Spleen (tissue), 7 donors: Measurements from ENCODE around the gene PHACTR4.

Experiments used
- POLR2A ChIP-seq, 3 donors: fragments of 450-650 bp; IDR thresholded peaks; one replicate each; pipeline ENCODE4 v1.5.1; 2017; ENCODE audit warnings: antibody characterized with exemption in 3 of 3, mild to moderate bottlenecking in 1 of 3
- TF ChIP-seq, protein P1 (sequence below), 11 experiments: fragments of 200-600 bp in 7 of 11; fragments of 450-650 bp in 4 of 11; sonication (generic) in 4 of 11; IDR thresholded peaks in 8 of 11; conservative IDR thresholded peaks in 3 of 11; 1 replicate in 7 of 11; 2 replicates in 4 of 11; pipeline versions ENCODE4 v1.4.0 to v1.8.0; 2016 to 2021; ENCODE audit warnings: antibody characterized with exemption in 11 of 11, inconsistent platforms in 4 of 11, mild to moderate bottlenecking in 1 of 11
- donor health status: DM: no; HTN: no; CAD: no; lungs with moderate emphysema.
- donor health status: DM: no; HTN: no; CAD: no.
- donor health status: DM: no; HTN: no; CAD: no.

- TF ChIP-seq, protein P1, sequence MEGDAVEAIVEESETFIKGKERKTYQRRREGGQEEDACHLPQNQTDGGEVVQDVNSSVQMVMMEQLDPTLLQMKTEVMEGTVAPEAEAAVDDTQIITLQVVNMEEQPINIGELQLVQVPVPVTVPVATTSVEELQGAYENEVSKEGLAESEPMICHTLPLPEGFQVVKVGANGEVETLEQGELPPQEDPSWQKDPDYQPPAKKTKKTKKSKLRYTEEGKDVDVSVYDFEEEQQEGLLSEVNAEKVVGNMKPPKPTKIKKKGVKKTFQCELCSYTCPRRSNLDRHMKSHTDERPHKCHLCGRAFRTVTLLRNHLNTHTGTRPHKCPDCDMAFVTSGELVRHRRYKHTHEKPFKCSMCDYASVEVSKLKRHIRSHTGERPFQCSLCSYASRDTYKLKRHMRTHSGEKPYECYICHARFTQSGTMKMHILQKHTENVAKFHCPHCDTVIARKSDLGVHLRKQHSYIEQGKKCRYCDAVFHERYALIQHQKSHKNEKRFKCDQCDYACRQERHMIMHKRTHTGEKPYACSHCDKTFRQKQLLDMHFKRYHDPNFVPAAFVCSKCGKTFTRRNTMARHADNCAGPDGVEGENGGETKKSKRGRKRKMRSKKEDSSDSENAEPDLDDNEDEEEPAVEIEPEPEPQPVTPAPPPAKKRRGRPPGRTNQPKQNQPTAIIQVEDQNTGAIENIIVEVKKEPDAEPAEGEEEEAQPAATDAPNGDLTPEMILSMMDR (IDR thresholded peaks at IDR 0.05 in 8 of 11, conservative IDR thresholded peaks at IDR 0.05 in 3 of 11), result no peak
- TF ChIP-seq POLR2A (IDR thresholded peaks at IDR 0.05), result no peak
Observed at GRCh38 chr1:28480308-28480707, 110.8 kb downstream of the PHACTR4 start.
